HG02763 (cell line): ENCODE results near the gene LGR5.
"Not testable (repeated sequence)": the region's sequence is repeated elsewhere in the genome, so short reads cannot be mapped to it uniquely, and the experiment has no call there.

Source experiments
- ATAC-seq: cut with Tn5 transposase; IDR thresholded peaks from one replicate; pipeline ENCODE4 v1.9.1; 2021; ENCODE audit warnings: mild to moderate bottlenecking, moderate library complexity; ENCODE audit not compliant: unreplicated experiment

Gene LGR5

DNA sequence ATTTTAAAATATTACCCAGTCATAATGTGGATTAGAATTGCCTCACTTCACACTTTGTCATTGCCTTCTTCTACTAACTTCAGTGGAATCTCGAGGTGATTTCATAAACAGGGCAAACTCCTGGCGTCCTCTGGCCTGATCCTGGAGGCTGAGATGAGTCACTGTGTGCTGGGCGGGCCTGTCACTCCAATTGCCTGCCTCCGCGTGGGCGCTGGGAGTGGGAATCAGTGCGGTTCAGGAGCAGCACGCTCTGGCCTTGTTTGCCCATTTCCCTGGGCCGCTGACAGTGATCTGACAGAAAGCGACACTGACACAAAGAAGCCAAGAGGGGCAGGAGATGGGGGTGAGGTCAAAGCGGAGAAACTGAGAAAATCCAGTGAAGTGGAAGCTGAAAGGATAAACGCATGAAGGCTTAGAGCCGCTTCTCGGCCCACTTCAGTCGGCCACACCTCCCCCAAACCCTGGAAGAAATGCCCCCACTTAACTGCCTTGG is 29.7 kb downstream of the LGR5 start:
- no peak for ATAC-seq

DNA sequence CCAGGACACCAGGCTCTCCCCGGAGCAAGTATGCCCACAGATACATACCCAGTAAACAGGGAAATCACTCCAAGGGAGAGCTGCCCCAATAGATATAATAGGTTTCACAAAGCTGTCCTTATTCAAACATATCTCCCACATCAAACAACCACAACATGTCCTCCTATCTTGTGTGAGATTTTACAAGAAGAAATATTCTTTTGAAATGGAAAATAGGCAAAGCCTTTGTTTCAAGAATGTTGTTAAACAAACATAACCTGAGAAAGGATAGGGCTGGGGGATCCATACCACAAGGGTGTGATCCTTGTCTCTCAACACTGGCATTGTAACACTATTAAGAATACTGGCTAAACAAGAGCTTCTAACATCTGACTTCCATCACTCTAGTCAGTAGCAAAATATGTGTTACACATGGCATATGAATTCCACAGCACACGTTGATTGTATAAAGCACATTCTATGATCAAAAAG is 32.9 kb downstream of the LGR5 start:
- no peak for ATAC-seq

DNA sequence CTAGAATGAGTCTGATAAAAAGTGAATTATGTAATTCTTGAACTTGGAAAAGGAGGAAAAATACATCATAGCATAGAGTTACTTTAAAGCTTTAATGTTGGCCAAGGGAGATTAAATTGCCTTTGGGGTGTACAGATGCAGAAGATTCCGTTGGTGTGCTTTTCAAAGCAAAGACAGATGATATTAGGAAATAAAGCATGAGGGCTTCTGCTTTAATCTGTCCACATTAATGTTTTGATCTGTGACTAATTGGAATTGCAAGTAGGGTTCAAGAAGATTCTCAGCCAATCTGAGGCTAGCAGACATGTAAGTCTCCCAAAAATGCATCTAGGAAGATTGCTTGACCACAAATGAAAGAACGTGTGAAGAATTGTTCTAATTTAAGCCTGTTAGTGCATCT is 35.2 kb downstream of the LGR5 start:
- no peak for ATAC-seq

DNA sequence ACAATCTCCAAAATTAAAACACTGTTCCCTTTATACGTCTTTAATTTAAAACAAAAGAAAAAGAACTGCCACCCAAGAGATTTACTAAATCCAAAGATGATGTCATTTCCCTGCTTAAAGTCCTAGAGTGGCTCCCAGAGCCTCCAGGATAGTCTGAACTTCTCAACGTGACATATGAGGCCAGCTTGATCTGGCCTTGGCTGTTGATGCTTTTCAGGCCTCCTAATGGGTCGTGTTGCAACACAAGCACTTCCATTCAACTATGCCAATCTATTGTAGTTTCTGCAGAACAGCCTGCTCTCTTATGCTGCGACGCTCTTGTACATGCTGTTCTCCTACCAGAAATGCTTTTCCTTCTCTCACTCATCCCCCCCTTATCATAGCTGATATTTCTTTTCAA is 35.7 kb downstream of the LGR5 start:
- no peak for ATAC-seq

DNA sequence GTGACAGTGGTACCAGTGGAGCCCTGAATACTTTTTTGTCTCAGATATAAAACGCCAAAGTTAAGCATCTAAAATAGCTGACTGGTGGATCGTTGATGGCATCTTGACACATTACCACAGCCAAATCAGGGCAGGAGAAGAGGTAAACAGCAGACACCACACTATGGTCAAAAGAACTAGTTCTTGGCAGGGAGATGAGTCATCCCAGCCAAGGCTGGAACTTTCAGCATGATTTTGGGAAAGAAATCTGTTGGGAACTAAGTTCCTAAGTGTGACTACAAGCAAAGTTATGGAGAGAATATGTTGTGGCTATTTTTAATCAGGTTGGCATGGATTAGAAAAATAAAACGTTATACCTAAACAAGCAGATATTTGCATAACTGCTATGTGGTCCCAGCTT is 36.9 kb downstream of the LGR5 start:
- ATAC-seq = no peak

DNA sequence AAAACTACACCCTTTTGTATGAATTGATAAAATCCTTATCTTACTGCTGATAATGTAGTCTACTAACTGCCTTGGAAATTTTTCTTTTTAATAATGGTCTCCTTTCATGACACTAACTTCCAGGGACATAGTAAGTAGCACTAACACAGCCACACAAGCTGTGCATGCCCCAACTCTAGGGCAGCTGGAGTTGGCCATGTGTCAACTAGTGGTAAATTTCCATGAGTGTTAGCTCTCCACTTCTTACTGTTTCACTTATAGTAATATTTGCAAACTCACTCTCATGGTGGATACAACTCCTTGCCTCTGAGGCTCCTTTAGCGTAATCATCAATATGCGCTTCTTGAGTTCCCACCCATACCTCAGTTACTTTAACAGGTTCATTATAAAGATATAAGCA is 38.0 kb downstream of the LGR5 start:
- no peak for ATAC-seq

DNA sequence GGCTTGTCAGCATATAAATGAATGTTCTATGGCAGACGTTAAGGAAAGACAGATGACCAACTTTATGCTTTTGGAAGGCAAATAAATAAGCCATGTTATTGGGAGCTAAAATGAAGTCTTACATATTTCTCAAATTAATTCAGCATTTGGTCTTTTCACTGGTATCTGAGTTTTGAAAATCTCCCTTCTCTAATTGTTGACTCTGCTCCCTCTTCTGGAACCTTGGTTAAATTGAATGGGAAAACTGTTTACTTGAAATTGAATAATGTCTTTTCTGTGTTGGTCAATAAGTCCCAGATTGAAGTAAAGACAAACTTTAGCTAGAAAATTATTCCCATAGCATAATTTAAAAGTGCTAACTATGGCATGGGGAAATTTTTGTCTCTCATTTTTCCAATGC is 38.7 kb downstream of the LGR5 start:
- ATAC-seq = no peak

DNA sequence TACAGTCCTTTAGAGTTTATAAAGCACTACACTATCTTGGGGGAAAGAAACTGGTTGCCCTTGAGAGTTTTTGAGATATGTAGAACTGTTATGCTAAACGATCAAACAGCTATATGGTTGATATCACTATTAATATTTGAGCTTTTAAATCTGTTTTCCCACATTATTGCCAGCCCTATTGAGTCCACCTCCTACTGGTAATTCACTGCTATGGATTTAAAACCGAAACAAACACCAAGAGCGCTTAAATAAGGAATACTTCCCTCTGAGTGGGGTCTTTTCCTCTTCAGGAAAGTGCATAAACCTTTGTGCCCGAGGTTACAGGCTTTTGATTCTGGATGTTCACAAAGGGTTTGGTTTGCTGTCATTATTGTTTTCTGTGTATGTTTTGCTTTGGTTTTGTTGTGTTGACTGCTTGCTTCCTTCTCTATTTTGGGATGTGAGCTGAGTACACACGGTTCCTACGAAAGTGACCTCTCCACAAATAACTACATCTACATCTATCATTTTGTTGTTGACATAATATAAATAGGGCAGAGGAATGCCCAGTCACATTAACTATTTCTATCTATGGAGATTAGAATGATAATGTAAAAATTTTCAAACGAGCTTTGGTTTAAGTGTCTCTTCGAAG is 44.8 kb downstream of the LGR5 start:
- ATAC-seq = no peak

DNA sequence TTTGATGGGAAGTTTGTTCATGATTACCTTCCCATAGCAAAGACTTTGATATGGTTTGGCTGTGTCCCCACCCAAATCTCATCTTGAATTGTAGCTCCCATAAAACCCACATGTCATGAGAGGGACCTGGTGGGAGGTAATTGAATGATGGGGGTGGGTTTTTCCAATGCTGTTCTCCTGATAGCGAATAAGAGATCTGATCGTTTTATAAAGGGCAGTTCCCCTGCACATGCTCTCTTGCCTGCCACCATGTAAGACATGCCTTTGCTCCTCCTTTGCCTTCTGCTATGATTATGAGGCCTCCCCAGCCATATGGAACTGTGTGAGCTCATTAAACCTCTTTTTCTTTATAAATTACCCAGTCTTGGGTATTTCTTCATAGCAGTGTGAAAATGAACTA is 51.2 kb downstream of the LGR5 start:
- not testable (repeated sequence) for ATAC-seq

DNA sequence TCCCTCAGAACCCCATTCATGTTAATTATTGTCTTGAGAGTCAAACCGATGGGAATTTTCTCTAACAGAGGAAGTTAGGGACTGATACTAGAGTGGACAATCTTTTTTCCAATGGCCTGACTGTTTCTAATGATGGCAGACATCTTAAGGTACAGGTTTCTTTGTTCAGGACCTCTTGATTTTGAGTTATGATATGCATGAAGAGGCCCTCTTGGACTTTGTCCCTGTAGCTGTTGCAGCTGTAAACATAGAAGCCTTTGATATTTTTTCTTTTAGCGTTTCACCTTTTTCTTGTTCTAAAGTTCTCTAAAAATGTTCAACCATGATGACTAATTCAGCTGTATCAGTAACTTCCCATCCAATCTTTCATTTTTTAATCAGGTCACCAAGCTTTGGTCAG is 53.0 kb downstream of the LGR5 start:
- no peak for ATAC-seq

DNA sequence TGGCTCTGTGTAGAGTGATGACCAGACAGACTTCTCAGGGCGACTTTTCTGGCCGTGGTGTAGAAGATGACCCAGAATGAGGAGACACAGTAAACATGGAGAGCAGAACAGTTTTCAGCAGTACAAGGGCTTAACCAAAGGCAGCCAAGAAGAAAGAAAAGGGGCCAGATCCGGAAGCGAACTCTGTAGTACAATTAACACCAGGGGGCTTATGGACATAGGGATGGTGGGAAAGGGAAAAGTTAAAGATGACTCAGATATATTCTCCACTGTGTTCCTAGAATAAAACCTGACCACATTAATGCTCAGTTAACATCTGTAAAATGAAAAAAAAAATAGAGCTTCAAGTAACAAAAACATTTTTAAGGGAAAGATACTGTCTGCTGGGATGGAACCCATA is 60.2 kb downstream of the LGR5 start:
- no peak for ATAC-seq

DNA sequence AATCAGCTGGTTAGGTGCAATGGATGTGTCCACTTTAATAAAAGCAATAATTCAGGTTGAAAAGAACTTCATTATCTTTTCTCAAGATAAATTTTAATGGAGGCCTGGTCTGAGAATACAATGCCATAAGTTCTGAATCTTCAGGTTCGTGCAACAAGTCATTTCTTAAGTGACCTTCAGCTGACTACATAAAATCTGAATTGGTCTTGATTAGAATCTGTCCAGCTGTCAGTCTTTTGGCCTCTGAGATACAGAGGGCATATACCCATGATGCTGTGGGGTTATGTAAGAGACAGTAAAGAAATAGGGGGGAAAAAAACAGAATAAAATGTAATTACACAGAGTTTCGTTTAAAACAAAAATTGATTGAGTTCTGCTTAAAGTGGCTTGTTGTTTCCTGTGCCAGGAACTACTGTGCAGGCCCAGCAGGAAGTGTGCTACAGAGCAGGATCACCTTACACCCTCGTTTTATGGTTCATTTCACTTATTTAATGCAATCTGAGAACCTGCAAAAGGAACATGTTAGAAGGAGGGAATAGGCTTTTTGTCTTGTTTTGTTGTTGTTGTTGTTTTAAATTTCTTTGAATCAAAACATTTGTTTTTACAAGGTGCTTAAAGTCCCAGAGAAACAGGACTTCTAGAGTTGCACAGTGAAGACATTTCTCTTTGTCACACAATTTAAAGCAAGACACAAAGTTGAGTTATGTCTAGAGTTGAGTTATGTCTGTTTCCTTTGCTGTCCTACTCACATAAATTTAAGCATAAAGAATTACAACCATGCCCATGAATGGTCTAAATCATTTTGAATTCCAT is 64.2 kb downstream of the LGR5 start:
- no peak for ATAC-seq

DNA sequence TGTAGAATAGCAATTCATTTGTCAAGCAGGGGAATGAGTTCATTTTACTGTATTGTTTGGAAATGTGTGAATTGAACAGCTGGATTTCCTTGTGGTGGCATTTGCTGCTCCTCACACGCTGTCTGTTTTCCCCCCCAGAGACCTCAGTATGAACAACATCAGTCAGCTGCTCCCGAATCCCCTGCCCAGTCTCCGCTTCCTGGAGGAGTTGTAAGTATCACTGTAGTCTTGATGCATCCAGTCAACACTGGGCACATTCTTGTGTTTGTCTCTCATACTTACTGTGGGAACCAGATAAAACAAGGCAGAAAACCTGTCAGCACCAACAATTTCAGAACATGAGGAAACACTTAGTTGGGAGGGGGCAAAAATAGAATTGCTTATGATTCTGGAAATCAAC is 64.9 kb downstream of the LGR5 start:
- ATAC-seq = no peak

DNA sequence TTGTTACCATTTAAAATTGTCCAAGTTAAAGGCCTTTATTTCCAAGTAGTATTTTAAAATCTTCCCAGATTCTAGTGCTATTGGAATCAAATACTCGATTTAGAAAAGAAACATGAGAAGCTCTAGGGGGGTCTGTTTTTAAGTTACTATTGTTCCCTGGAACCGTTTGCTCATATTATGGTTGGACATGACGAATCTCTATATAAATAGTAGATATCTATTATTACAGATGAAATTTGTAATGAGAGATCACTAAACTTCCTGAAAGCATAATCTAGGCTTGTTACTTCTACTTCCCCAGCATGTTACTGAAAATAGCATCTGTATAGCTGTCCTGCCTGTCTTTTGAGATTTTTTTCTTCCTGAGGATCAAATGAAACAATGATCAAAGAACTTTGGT is 70.1 kb downstream of the LGR5 start:
- no peak for ATAC-seq

DNA sequence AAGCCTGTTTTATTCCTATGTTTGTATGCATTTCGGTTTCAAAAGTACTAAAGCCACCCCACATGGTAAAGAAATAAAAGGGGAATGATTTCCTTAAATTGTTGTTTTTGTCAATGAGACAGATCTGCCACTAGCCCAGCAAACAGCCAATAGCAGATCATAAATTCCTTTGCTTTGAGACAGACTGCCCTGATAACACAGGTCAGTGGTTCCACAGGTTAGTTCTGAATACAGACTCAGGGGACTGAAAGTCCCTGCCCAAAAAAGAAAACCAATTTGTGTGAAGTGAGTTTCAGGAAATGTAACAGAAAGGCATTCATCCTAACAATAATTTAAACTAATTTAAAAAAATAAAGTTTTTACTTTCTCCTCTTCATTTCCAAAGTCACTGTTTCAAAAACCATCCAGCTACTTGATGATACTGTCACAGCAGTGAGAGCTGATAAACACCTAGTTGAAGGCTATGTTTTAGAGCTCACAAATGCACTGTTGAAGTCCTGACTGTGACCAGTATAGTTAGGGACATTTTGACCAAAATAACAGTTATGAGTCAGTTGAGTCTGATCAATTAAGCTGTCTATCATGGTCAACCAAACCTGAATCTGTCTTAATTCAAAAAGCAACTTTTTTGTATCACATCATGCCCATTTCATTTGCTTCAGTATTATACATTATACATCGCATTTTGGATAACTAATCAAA is 77.7 kb downstream of the LGR5 start:
- ATAC-seq = no peak

DNA sequence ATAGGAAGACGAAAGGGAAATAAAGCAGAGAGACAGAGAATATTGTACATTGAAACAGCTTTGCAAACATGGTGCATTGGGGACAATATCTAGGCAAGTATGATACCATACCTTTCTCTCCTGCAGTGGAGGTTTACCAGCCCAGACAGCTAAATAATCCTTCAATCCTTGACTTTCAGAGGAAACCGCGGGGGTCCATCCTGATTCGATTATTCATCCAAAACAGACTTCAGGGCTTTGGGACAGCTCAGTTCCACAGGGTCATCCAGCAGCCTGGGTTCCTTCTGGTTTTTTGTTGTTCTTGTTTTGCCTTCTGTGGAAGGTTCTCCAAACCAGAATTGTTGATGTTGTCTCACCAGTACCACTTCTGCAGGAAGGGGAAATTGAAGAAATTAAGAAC is 81.5 kb downstream of the LGR5 start:
- ATAC-seq = no peak

DNA sequence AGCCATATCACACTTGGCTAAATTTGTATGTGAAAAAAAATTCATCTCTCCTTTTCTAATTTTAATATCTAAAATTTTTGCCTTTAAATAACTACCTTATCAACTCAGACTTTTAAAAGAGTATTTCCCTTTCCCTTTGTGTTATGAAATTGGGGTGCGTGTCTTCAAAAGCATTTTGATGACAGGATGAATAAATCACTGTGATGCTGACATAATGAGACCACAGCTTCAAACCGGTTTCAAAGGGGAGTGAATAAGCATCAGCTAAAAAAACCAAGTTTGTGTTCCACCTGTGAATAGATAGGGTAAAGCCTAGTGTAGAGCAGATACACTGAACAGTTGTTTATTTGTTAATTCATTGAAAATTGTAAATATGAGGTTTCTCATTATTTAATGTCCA is 85.0 kb downstream of the LGR5 start:
- no peak for ATAC-seq

DNA sequence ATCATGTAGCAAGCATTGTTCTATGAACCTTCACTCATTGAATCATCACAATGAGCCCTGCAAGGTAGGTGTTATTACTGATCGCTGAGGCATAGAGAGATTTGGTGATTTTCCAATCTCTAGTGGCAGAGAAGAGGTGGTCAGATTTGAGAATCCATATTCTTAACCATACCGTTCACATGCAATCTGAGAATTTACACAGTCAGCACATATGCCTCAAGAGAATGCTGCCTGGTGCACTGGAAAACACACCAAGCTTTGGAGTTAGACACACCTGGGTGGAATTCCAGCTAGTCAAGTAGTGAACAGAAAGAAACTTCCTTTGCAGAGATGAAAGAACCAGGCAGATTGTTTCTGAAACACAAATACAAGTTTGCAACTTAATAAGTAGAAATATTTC is 94.1 kb downstream of the LGR5 start:
- ATAC-seq = no peak

DNA sequence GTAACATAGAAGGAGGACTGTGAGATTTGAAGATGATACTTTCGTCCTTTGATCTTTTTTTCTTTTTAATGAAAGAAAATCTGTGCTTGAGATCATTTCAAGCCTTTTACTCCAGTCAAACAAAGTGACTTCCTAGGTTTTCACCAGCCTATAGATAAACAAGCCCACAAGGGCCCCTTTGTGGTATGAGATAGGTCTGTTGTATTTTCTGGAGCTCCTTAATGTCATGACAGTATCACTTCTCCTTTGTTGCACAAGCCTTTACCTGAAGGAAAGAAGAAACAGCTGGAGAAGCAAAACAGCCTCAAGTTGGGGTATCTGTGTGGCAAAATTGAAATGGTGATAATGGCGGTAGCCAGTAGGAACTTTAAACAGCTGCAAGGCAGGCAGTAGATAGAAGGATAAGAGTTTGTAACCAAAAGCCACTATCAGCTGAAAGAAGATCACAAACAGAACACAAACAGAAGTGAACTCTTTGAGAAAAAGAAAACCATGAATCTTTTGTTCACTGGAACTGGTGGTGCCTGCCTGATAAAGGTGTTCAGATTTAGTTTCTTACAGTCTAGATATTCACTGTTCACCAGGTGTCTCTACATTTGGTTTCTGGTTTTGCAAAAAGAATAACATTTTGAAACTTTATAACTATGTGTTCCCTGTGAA is 96.8 kb downstream of the LGR5 start:
- peak; percentile 44 for ATAC-seq

DNA sequence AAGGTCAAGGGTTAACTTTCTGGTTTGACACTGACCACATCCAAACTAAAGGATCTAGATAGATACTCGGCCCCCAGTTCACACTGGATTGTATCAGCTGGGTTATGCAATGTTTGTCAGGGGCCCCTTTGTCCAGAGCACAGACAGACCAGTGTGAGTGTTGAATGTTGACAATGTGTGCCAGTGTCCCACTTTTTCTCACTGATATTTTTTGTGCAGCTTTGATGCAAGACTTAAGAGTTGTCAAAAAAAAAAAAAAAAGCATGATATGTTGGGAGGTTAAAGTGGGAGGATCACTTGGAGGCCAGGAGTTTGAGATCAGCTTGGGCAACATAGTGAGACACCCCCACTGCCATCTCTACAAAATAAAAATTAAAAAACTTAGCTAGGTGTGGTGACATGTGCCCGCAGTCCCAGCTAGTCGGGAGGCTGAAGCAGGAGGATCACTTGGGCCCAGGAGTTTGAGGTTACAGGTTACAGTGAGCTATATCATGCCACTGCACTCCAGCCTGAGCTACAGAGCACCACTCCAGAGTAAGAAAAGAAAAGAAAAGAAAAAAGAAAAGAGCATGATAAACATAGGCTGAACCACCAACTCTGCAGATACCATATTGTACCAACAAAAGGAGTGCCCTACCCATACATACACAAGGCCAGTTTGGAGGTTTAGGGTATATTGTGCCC is 97.5 kb downstream of the LGR5 start:
- ATAC-seq = no peak

DNA sequence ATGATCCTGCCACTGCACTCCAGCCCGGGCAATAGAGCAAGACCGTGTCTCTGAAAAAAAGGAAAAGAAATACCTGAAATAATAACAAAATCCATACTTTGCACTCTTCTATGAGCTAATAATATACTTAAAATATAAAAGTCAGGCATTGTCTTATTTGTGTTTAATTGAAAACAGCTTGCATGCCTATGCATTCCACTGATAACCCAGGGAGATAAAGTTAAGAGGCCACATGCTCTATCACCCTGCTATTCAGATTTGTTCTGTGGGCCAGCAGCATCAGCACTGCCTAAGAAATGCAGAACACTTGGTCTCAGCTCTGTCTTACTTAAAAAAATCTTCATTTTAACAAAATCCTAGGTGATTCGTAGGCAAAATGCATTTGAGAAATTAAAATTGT is 99.2 kb downstream of the LGR5 start:
- ATAC-seq = no peak
